GM12801 (cell line): ENCODE measurements around the gene LPCAT3.

ENCODE experiments used
- CTCF ChIP-seq: IDR thresholded peaks from one replicate; pipeline ENCODE4 v1.5.1; 2011; ENCODE audit warnings: control low read depth; ENCODE audit not compliant: insufficient read length; ENCODE audit errors: extremely low read depth

Gene LPCAT3

GRCh38 chr12:6975297-6976032 lies 42.8 kb downstream of the LPCAT3 start:
- TF ChIP-seq CTCF = no peak

- TF ChIP-seq CTCF = no peak
Observed at GRCh38 chr12:6974180-6974579, 44.1 kb downstream of the LPCAT3 start.

GRCh38 chr12:6970096-6970527 lies 48.2 kb downstream of the LPCAT3 start:
- TF ChIP-seq CTCF = no peak

- TF ChIP-seq CTCF = no peak
Observed at GRCh38 chr12:6968426-6968825, 49.9 kb downstream of the LPCAT3 start.

- TF ChIP-seq CTCF = no peak
Observed at GRCh38 chr12:6967651-6968100, 50.6 kb downstream of the LPCAT3 start.

DNA sequence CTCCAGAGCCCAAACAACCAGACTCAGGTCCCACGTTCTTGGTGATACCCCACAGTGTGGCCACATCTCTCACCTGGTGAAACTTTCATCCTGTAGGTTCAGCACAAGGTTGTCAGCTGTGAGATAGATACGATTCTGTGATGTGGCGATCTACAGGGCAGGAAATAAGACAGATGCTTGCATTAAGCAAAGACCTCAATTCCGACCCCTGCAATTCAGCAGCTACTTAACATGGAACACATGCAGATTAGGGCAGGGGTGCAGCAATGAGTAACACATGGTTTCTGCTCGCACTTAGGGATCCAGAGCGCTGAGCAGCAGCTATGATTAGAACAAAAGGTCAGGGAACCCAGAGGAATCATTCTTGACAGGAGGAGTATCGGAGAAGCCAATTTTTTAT lies 51.9 kb downstream of the LPCAT3 start:
- TF ChIP-seq CTCF = no peak

- TF ChIP-seq CTCF = no peak
Observed at GRCh38 chr12:6965714-6966113, 52.6 kb downstream of the LPCAT3 start.
